Putamen (tissue), 1 donor: ENCODE measurements around the gene UBTD1.

Experiments used
- DNase-seq: peaks from one replicate; pipeline ENCODE4 v3.0.0-alpha.2; 2016; ENCODE audit warnings: low spot score

Gene UBTD1

GRCh38 chr10:97482381-97482780 lies 16.3 kb upstream of the UBTD1 start:
- DNase-seq, result no peak

- no peak for DNase-seq
Observed at GRCh38 chr10:97483506-97483905, 15.2 kb upstream of the UBTD1 start.

- no peak for DNase-seq
Observed at GRCh38 chr10:97483921-97484320, 14.8 kb upstream of the UBTD1 start.

- no peak for DNase-seq
Observed at GRCh38 chr10:97485647-97486281, 13.0 kb upstream of the UBTD1 start.

GRCh38 chr10:97490592-97490991 lies 8.1 kb upstream of the UBTD1 start:
- peak; percentile 75 for DNase-seq

- peak; percentile 84 for DNase-seq
Observed at GRCh38 chr10:97494151-97494550, 4.6 kb upstream of the UBTD1 start.

GRCh38 chr10:97494863-97495506 lies 3.7 kb upstream of the UBTD1 start:
- DNase-seq, result no peak

GRCh38 chr10:97497572-97498075 lies 1.1 kb upstream of the UBTD1 start:
- peak; percentile 70 for DNase-seq

GRCh38 chr10:97498076-97498840 lies 466 bp upstream of the UBTD1 start, which contains the start of gene MMS19:
TSS of gene MMS19 (minus strand) at chr10:97498422. CDS start at chr10:97498384, 38 bp downstream.
- peak; percentile 99 for DNase-seq

- peak; percentile 37 for DNase-seq
Observed at GRCh38 chr10:97499561-97500296, 1.0 kb downstream of the UBTD1 start.

- DNase-seq, result no peak
Observed at GRCh38 chr10:97500297-97500575, 1.5 kb downstream of the UBTD1 start.

- DNase-seq, result no peak
Observed at GRCh38 chr10:97502916-97503315, 4.2 kb downstream of the UBTD1 start.

- no peak for DNase-seq
Observed at GRCh38 chr10:97503406-97503805, 4.7 kb downstream of the UBTD1 start.

GRCh38 chr10:97505152-97505551 lies 6.4 kb downstream of the UBTD1 start:
- DNase-seq, result no peak

- DNase-seq, result no peak
Observed at GRCh38 chr10:97506199-97506991, 7.7 kb downstream of the UBTD1 start.

- peak; percentile 52 for DNase-seq
Observed at GRCh38 chr10:97508342-97508741, 9.6 kb downstream of the UBTD1 start.

- no peak for DNase-seq
Observed at GRCh38 chr10:97509120-97509680, 10.5 kb downstream of the UBTD1 start.

- DNase-seq, result no peak
Observed at GRCh38 chr10:97510686-97511085, 12.0 kb downstream of the UBTD1 start.

GRCh38 chr10:97511711-97512440 lies 13.2 kb downstream of the UBTD1 start:
- no peak for DNase-seq

GRCh38 chr10:97512993-97513392 lies 14.3 kb downstream of the UBTD1 start:
- no peak for DNase-seq

GRCh38 chr10:97514344-97514743 lies 15.6 kb downstream of the UBTD1 start:
- no peak for DNase-seq
